AG09309 (cell line): ENCODE data around the gene TMEM154.

Experiments used
- DNase-seq: peaks from one replicate; pipeline ENCODE4 v3.0.0-alpha.2; 2010; ENCODE audit warnings: low read depth
- H3K4me3 ChIP-seq: 2 replicates; pipeline ENCODE4 v1.5.1; 2011; ENCODE audit warnings: mild to moderate bottlenecking, low read depth, low read length, moderate library complexity; ENCODE audit not compliant: control insufficient read depth
- TF ChIP-seq, protein P1 (sequence below): IDR thresholded peaks from 2 replicates; pipeline ENCODE4 v1.5.1; 2011; ENCODE audit warnings: mild to moderate bottlenecking, low read depth, low read length, inconsistent platforms; ENCODE audit not compliant: insufficient read depth, control insufficient read depth; ENCODE audit errors: missing control alignments

Gene TMEM154

DNA sequence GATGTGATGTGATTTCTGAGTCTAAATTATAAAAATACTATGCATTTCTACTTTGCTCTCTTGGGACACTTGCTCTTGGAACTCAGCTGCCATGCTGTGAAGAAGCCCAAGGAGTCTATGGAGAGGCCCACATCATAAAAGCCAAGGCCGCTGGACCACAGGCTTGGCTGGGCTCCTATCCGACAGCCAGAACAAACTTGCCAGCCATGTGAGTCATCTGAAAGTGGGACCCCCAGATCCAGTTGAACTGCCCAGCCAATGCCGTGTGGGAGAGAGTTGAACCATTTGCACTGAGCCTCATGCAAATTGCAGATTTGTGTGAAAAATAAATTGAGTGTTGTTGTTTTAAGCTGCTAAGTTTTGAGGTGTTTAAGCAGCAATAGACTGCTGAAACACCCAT, 60.2 kb downstream of the TMEM154 start:
- H3K4me3 ChIP-seq = no peak overlapping the region
- no peak for DNase-seq
- TF ChIP-seq, protein P1, sequence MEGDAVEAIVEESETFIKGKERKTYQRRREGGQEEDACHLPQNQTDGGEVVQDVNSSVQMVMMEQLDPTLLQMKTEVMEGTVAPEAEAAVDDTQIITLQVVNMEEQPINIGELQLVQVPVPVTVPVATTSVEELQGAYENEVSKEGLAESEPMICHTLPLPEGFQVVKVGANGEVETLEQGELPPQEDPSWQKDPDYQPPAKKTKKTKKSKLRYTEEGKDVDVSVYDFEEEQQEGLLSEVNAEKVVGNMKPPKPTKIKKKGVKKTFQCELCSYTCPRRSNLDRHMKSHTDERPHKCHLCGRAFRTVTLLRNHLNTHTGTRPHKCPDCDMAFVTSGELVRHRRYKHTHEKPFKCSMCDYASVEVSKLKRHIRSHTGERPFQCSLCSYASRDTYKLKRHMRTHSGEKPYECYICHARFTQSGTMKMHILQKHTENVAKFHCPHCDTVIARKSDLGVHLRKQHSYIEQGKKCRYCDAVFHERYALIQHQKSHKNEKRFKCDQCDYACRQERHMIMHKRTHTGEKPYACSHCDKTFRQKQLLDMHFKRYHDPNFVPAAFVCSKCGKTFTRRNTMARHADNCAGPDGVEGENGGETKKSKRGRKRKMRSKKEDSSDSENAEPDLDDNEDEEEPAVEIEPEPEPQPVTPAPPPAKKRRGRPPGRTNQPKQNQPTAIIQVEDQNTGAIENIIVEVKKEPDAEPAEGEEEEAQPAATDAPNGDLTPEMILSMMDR = no peak

DNA sequence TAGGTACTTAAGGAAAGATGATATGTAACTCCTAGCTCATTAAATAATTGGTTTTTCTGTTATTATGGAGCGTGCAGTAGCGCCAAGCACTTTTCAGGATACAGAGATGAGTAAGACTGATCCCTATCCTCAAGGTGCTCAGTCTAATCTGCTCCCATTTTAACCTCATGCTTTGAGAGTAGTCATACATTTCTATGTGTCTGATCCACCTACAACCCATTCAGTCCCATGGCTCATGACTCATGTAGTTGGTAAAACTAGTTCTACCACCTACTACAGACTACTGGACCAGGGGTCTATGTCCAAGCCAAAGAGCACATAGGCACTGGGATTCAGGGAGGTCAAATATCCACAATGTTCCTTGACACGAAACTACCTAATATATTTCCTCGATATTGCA, 60.8 kb downstream of the TMEM154 start:
- DNase-seq = no peak
- TF ChIP-seq, protein P1 = no peak
- H3K4me3 ChIP-seq = no peak overlapping the region

DNA sequence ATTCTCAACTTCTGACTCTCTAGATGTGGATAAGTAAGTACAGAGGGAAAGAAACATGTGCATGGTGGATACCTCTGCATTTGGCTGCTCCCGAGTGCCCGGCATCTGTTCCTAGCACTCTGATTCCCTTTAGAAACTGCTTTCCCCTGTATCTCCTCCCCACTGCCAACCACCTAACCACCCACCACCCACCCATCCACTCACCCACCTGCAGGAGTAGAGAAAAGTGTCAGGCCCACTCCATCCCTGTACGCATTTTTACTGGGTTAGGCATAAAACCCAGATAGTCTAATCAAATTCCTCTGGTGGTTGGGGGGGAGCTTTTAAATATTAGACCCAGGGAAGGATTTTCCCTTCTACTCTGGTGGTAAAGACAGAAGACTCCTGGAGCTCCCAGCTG, 63.0 kb downstream of the TMEM154 start:
- no peak for DNase-seq
- TF ChIP-seq, protein P1 = no peak
- no peak overlapping the region for H3K4me3 ChIP-seq

DNA sequence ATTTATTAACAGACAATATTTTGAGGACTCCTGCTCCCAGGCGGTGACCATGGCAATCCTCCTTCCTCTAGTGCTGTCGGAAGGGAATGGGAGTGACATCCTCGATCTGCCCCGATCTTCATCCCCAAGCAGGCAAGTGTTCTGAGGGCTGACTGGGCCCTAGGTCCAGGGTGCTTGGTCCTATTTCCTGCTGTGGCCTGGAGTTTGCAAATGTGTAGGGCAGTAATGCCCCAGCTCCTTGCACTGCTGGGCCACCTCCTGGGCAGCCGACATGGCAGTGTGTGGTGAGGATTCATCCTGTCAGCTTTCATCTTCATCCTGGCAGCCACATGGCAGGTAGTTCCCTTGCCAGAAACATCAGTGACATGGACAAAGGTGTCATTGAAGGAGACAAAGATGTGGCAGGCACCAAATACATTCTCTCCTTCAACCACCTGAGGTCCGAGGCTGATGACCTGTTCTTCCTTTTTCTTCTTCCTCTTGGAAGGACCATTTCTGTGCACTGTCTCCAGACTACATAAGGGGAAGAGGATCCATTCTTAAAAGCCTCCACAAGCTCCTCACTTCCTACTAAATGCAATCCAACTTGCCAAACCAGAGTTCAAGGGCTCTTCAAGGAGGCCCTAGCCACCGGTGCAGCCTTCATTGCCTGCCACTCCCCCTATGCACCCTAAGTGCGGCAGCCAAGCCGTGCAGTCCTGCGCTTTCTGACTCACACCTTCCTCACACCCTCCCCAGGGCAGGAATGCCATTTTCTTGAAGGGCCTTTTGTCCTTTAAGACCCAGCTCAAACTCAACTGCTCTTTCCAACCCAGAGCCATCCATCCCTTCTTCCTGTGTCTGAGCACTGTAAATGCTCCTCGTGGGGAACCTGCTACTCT, 65.7 kb downstream of the TMEM154 start:
- no peak for DNase-seq
- H3K4me3 ChIP-seq = no peak overlapping the region
- TF ChIP-seq, protein P1 = no peak

DNA sequence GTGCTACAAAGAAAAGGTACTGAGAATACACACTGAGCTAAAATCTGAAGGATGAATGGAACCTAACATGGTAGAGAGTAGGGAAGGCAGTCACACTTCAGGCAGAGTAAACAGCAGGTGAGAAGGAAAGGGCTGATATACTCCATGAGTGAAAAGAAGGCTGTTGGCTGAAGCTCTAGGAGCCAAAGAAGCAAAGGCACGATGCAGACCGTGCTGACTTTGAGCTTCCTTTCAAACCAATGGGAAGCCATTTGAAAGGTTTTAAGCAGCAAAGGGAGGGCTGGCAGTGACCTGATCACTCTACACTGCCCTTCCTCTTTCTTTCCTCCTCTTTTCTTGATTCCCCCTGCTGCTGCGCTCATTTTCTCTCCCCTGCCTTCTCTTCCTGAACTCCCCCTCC, 66.4 kb downstream of the TMEM154 start:
- TF ChIP-seq, protein P1 = no peak
- H3K4me3 ChIP-seq = no peak overlapping the region
- no peak for DNase-seq

DNA sequence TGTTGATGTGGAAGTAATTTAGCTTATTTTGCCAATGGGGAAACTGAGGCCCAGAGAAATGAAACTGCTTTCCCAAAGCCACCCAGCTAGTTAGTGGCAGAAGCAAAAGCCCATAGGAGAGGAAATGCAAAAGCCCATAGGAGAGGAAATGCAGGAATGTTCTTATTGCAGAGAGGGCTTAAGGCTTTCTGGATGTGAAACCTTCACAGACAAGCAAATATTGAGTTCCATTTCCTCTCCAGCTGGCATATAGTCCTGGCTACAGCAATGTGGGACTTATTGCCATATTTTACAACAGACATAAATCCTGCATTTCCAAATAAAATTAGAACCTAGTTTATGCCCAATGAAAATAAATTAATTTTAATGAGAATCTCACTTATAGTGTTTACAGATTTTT, 69.7 kb downstream of the TMEM154 start:
- TF ChIP-seq, protein P1 = no peak
- no peak overlapping the region for H3K4me3 ChIP-seq
- DNase-seq = no peak
